Mucosa of descending colon (tissue), 3 donors: ENCODE results near the gene ZNF106. TPM values are rescaled to one million over a fixed set of nuclear protein-coding genes. Genes with fewer than 3 reads are reported as not detected.

Source experiments
- ATAC-seq: fragments of 200-7000 bp; cut with Tn5 transposase; one replicate; pipeline ENCODE4 v1.9.1; 2020; ENCODE audit warnings: mild to moderate bottlenecking, moderate library complexity
- DNase-seq, 3 donors: peaks; one replicate each; pipeline ENCODE4 v3.0.0-alpha.2; 2020
- H3K36me3 ChIP-seq: fragments of 200-600 bp; one replicate; pipeline ENCODE4 v1.8.0; 2021; ENCODE audit warnings: low read depth, mild to moderate bottlenecking
- H3K4me1 ChIP-seq: fragments of 200-600 bp; one replicate; pipeline ENCODE4 v1.8.0; 2021; ENCODE audit warnings: low read depth, mild to moderate bottlenecking
- H3K4me3 ChIP-seq: fragments of 200-600 bp; one replicate; pipeline ENCODE4 v1.8.0; 2021; ENCODE audit warnings: mild to moderate bottlenecking
- H3K9me3 ChIP-seq: fragments of 200-600 bp; one replicate; pipeline ENCODE4 v1.8.0; 2021; ENCODE audit warnings: mild to moderate bottlenecking
- CTCF ChIP-seq: fragments of 200-600 bp; IDR thresholded peaks from one replicate; pipeline ENCODE4 v1.8.0; 2022; ENCODE audit warnings: antibody characterized with exemption, mild to moderate bottlenecking
- intact Hi-C, 2 donors: fragments of 100-400 bp; cut with DNase I in 1 of 2; cut with micrococcal nuclease in 1 of 2; formaldehyde crosslinking; loops; one replicate each; pipeline versions ENCODE4 v1.11.0 to v1.11.1; 2022; cut with DNase I, micrococcal nuclease
- total RNA-seq, 3 donors: library from RNA; stranded (reverse); fragmentation: NEBNext Ultra II Directional in 2 of 3; extraction: Animal tissue kit (Norgen Biotek cat#: 25700) in 2 of 3; gene quantifications; one replicate each; pipeline versions ENCODE4 v1.2.1 to v1.2.4, GENCODE V29; 2021 to 2023
- donor health status: DM: no; HTN: no; CAD: no; lungs with moderate emphysema.
- donor health status: DM: no; HTN: no; CAD: no.
- donor health status: DM: no; HTN: yes; CAD: no.

Gene ZNF106
- total RNA-seq, 3 donors from 2014 or later: 40.0 to 94.9 (median 45.8) TPM

- no peaks in the 10 kb centered on the region for H3K4me1 ChIP-seq
- H3K4me3 ChIP-seq: no peak overlapping the region
- ATAC-seq (no peak), DNase-seq (no peak)
- H3K36me3 ChIP-seq: no peaks in the 10 kb centered on the region
- TF ChIP-seq CTCF: no peak
- no peaks in the 10 kb centered on the region for H3K9me3 ChIP-seq
- intact Hi-C loops: no loop called here
Measured at GRCh38 chr15:42510258-42511006, 19.5 kb upstream of the ZNF106 start.

DNA sequence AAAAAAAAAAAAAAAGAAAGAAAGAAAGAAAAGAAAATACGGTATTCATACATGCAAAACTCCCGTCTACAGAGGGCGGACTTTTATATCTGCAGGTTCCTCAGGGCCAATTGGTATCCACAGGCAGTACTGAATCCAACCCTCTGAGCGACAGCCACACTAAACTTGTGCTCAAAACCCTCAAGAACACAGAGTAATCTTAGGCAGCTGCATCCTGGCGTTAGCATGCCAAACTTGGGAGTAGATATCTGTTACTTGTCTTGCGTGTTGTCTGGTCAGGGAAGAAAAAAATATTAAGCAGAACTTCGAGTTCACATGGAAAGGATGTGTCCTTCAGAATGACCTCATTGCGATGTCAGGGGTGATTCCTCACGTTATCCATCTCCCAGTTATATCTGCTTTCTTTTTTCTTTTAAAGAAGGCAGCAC, 17.3 kb upstream of the ZNF106 start:
- no peak overlapping the region for H3K4me3 ChIP-seq
- DNase-seq (no peak), ATAC-seq (no peak)
- intact Hi-C loops: no loop called here
- TF ChIP-seq CTCF: no peak
- peaks cover 6% of the 10 kb centered on the region for H3K4me1 ChIP-seq
- no peaks in the 10 kb centered on the region for H3K9me3 ChIP-seq
- no peaks in the 10 kb centered on the region for H3K36me3 ChIP-seq

DNA sequence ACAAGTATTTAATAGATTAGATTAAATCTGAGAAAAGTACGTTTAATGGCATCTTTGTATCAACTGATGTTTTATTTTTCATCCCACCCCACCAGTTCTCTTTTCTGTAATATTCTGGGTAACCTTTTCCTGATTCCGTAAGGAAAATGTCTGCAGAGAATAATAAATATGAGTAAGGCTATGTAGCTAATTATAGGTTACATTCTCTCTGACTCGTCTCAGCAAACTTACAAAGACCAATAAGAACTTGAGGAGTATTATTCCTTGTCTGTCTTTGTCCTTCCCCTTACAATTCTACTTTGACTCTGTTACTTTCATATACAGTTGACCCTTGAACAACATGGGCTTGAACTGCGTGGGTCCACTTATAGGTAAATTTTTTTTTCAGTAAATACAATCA, 16.6 kb upstream of the ZNF106 start:
- intact Hi-C loops: no loop called here
- no peak for ATAC-seq
- Histone ChIP-seq H3K36me3 (no peaks in the 10 kb centered on the region), H3K9me3 (no peaks in the 10 kb centered on the region), H3K4me3 (no peak overlapping the region), H3K4me1 (peaks cover 6% of the 10 kb centered on the region)
- no peak for DNase-seq
- TF ChIP-seq CTCF: no peak

DNA sequence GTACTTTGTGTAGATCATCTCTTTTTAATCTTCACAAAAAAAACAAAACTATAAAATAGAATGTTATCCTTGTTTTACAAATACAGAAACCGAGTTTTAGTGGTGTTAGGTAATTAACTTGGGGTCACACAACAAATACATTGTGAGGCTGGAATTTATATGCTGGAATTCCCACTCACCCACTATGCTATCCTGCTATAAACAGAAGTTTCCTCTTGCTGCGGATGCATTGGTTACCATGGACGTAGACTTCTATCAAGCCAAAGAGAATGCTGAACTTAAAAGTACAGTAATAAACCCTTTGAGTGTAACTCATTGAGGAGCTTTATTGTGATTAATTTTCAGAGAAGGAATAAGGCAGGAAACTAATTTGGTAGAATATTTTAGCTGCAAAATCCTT, 13.7 kb upstream of the ZNF106 start:
- Histone ChIP-seq H3K36me3 (no peaks in the 10 kb centered on the region), H3K4me3 (no peak overlapping the region), H3K4me1 (peaks cover 9% of the 10 kb centered on the region), H3K9me3 (no peaks in the 10 kb centered on the region)
- no peak for ATAC-seq
- DNase-seq: no peak
- no peak for TF ChIP-seq CTCF
- intact Hi-C loops: no loop called here

DNA sequence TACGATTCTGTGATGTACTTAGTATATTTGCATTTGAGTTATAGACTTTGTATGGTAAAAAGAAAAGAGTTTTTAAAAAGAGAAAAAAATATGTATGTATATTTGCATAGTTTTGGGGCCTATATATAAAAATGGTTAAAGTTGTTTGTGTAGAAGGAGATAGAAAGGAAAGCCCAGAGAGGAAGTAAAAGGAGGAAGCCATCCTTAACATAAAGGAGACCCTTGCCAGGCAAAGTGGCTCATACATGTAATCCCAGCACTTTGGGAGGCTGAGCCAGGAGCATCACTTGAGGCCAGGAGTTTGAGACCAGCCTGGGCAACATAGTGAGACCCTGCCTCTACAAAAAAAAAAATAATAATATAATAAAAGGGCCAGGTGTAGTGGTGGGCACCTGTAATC, 12.9 kb upstream of the ZNF106 start:
- no peaks in the 10 kb centered on the region for H3K9me3 ChIP-seq
- ATAC-seq: no peak
- H3K36me3 ChIP-seq: no peaks in the 10 kb centered on the region
- no peak for DNase-seq
- no peak for TF ChIP-seq CTCF
- intact Hi-C loops: no loop called here
- no peak overlapping the region for H3K4me3 ChIP-seq
- H3K4me1 ChIP-seq: peaks cover 17% of the 10 kb centered on the region
